Astrocyte (in vitro differentiated cells and primary cell): ENCODE measurements around the gene DDIAS. TPM values are rescaled to one million over a fixed set of nuclear protein-coding genes. Genes with fewer than 3 reads are reported as not detected.
A peak's percentile ranks its signal among the peaks of the same experiment; 100 is the strongest.

Experiments
- DNase-seq: peaks from one replicate; pipeline ENCODE4 v3.0.0-alpha.2; 2010; ENCODE audit warnings: low read depth
- FAIRE-seq: peaks from 2 replicates; lab custom pipeline; 2011; peaks lifted over from hg19 to GRCh38; lab: Jason Lieb, UNC
- H2AFZ ChIP-seq: 2 replicates; pipeline ENCODE4 v1.6.0; 2012; ENCODE audit warnings: low read depth, low read length, inconsistent platforms
- H3K27ac ChIP-seq: 2 replicates; pipeline ENCODE4 v1.5.1; 2011; ENCODE audit warnings: low read depth, low read length, inconsistent platforms
- H3K27me3 ChIP-seq: 2 replicates; pipeline ENCODE4 v1.6.0; 2011; ENCODE audit warnings: low read length, inconsistent platforms; ENCODE audit not compliant: insufficient read depth
- H3K36me3 ChIP-seq: 2 replicates; pipeline ENCODE4 v1.5.1; 2011; ENCODE audit warnings: low read length, inconsistent platforms; ENCODE audit not compliant: insufficient read depth
- H3K4me1 ChIP-seq: 2 replicates; pipeline ENCODE4 v1.5.1; 2011; ENCODE audit warnings: low read length, inconsistent platforms; ENCODE audit not compliant: insufficient read depth
- H3K4me2 ChIP-seq: 2 replicates; pipeline ENCODE4 v1.6.0; 2012; ENCODE audit warnings: low read length, inconsistent platforms
- H3K4me3 ChIP-seq: 2 replicates; pipeline ENCODE4 v1.5.1; 2011; ENCODE audit warnings: low read depth, mild to moderate bottlenecking, low read length, inconsistent platforms; ENCODE audit not compliant: insufficient read depth
- H3K79me2 ChIP-seq: 2 replicates; pipeline ENCODE4 v1.6.0; 2012; ENCODE audit warnings: mild to moderate bottlenecking, low read length, inconsistent platforms; ENCODE audit not compliant: insufficient read depth
- H3K9ac ChIP-seq: 2 replicates; pipeline ENCODE4 v1.6.0; 2012; ENCODE audit warnings: mild to moderate bottlenecking, low read length, inconsistent platforms
- H3K9me3 ChIP-seq: 2 replicates; pipeline ENCODE4 v1.5.1; 2012; ENCODE audit warnings: low read depth, mild to moderate bottlenecking, low read length, inconsistent platforms; ENCODE audit not compliant: insufficient read depth
- H4K20me1 ChIP-seq: 2 replicates; pipeline ENCODE4 v1.6.0; 2012; ENCODE audit warnings: low read length, inconsistent platforms; ENCODE audit not compliant: insufficient read depth
- H3K27ac Mint-ChIP-seq: one replicate; pipeline ENCODE4 v1.8.0; 2021; ENCODE audit warnings: mild to moderate bottlenecking, mixed read lengths; ENCODE audit not compliant: unreplicated experiment
- H3K27me3 Mint-ChIP-seq: one replicate; pipeline ENCODE4 v1.8.0; 2021; ENCODE audit warnings: low read depth, mixed read lengths; ENCODE audit not compliant: unreplicated experiment
- H3K36me3 Mint-ChIP-seq: one replicate; pipeline ENCODE4 v1.8.0; 2021; ENCODE audit warnings: low read depth, mixed read lengths; ENCODE audit not compliant: unreplicated experiment
- H3K4me1 Mint-ChIP-seq: one replicate; pipeline ENCODE4 v1.8.0; 2021; ENCODE audit warnings: low read depth, mixed read lengths; ENCODE audit not compliant: unreplicated experiment
- H3K4me3 Mint-ChIP-seq: one replicate; pipeline ENCODE4 v1.8.0; 2021; ENCODE audit warnings: mild to moderate bottlenecking, moderate library complexity, mixed read lengths; ENCODE audit not compliant: unreplicated experiment
- H3K9me3 Mint-ChIP-seq: one replicate; pipeline ENCODE4 v1.8.0; 2021; ENCODE audit warnings: mild to moderate bottlenecking, mixed read lengths; ENCODE audit not compliant: unreplicated experiment
- CTCF ChIP-seq: IDR thresholded peaks from 2 replicates; pipeline ENCODE4 v1.5.1; 2011; ENCODE audit warnings: low read depth, mild to moderate bottlenecking, inconsistent platforms, low read length, moderate library complexity; ENCODE audit not compliant: insufficient read depth
- EZH2 ChIP-seq: IDR thresholded peaks from 2 replicates; pipeline ENCODE4 v1.6.1; 2012; ENCODE audit warnings: mild to moderate bottlenecking, low read length, inconsistent platforms; ENCODE audit not compliant: insufficient read depth
- total RNA-seq: library from RNA; stranded (reverse); gene quantifications from 2 replicates; pipeline ENCODE4 v1.2.1, GENCODE V29; 2021

Gene DDIAS
- total RNA-seq, 1 donor from 2014 or later = 4.0 TPM

- peaks cover 5% of the 10 kb centered on the region for H3K9me3 ChIP-seq
- FAIRE-seq = no peak
- peaks cover 4% of the 10 kb centered on the region for H3K36me3 Mint-ChIP-seq
Measured at GRCh38 chr11:82906931-82907330, 5.4 kb downstream of the DDIAS start.

GRCh38 chr11:82907371-82907770 is 5.8 kb downstream of the DDIAS start:
- FAIRE-seq (no peak), DNase-seq (no peak)
- no peaks in the 10 kb centered on the region for H3K27me3 Mint-ChIP-seq
- no peak overlapping the region for H3K4me2 ChIP-seq
- H3K4me1 Mint-ChIP-seq = peaks cover 13% of the 10 kb centered on the region
- peaks cover 4% of the 10 kb centered on the region for H3K36me3 Mint-ChIP-seq
- H3K9me3 Mint-ChIP-seq = peaks cover 4% of the 10 kb centered on the region
- H3K9ac ChIP-seq = no peak overlapping the region
- no peaks in the 10 kb centered on the region for H4K20me1 ChIP-seq
- no peak overlapping the region for H3K4me3 Mint-ChIP-seq
- H3K4me3 ChIP-seq = no peak overlapping the region
- no peaks in the 10 kb centered on the region for H3K27me3 ChIP-seq
- peaks cover 38% of the 10 kb centered on the region for H3K79me2 ChIP-seq
- H3K27ac ChIP-seq = no peak overlapping the region
- H3K27ac Mint-ChIP-seq = no peak overlapping the region
- no peak overlapping the region for H2AFZ ChIP-seq
- no peaks in the 10 kb centered on the region for H3K36me3 ChIP-seq
- no peaks in the 10 kb centered on the region for H3K4me1 ChIP-seq
- TF ChIP-seq CTCF = no peak
- no peak for TF ChIP-seq EZH2
- H3K9me3 ChIP-seq = peaks cover 7% of the 10 kb centered on the region

More at GRCh38 chr11:82906931-82907330, 5.4 kb downstream of the DDIAS start:
- H3K27me3 Mint-ChIP-seq = no peaks in the 10 kb centered on the region
- no peak overlapping the region for H3K4me3 Mint-ChIP-seq
- H4K20me1 ChIP-seq = no peaks in the 10 kb centered on the region
- peaks cover 43% of the 10 kb centered on the region for H3K79me2 ChIP-seq
- no peaks in the 10 kb centered on the region for H3K36me3 ChIP-seq
- H3K27ac ChIP-seq = no peak overlapping the region
- H3K9me3 Mint-ChIP-seq = peaks cover 4% of the 10 kb centered on the region
- DNase-seq = no peak
- H3K4me2 ChIP-seq = no peak overlapping the region
- H3K9ac ChIP-seq = no peak overlapping the region
- no peak for TF ChIP-seq EZH2
- TF ChIP-seq CTCF = no peak
- H2AFZ ChIP-seq = no peak overlapping the region
- no peak overlapping the region for H3K4me3 ChIP-seq
- peaks cover 13% of the 10 kb centered on the region for H3K4me1 Mint-ChIP-seq
- no peak overlapping the region for H3K27ac Mint-ChIP-seq
- H3K27me3 ChIP-seq = no peaks in the 10 kb centered on the region
- H3K4me1 ChIP-seq = peaks cover 2% of the 10 kb centered on the region

- H3K9me3 ChIP-seq = peaks cover 7% of the 10 kb centered on the region
- H3K27ac Mint-ChIP-seq = peak overlapping the region; percentile 84
- no peak overlapping the region for H2AFZ ChIP-seq
- H3K4me3 ChIP-seq = no peak overlapping the region
- peaks cover 4% of the 10 kb centered on the region for H3K36me3 Mint-ChIP-seq
- H3K4me3 Mint-ChIP-seq = no peak overlapping the region
- peaks cover 13% of the 10 kb centered on the region for H3K4me1 Mint-ChIP-seq
- no peak overlapping the region for H3K27ac ChIP-seq
- peaks cover 7% of the 10 kb centered on the region for H3K9me3 Mint-ChIP-seq
- no peak overlapping the region for H3K9ac ChIP-seq
- H3K79me2 ChIP-seq = peaks cover 29% of the 10 kb centered on the region
- no peaks in the 10 kb centered on the region for H3K4me1 ChIP-seq
- H3K36me3 ChIP-seq = no peaks in the 10 kb centered on the region
- H3K4me2 ChIP-seq = no peak overlapping the region
- TF ChIP-seq EZH2 = no peak
- TF ChIP-seq CTCF = no peak
- FAIRE-seq (no peak), DNase-seq (no peak)
- H3K27me3 ChIP-seq = no peaks in the 10 kb centered on the region
- no peaks in the 10 kb centered on the region for H3K27me3 Mint-ChIP-seq
- no peaks in the 10 kb centered on the region for H4K20me1 ChIP-seq
Measured at GRCh38 chr11:82908311-82908710, 6.8 kb downstream of the DDIAS start.
